ENCODE data around the gene BRIX1.

GRCh38 chr5:34898258-34898895 lies 17.1 kb upstream of the BRIX1 start:
- TF ChIP-seq RAD21 (IDR thresholded peaks at IDR 0.05; ENCODE audit: low read depth) (peak; percentile 89), FOXM1 (IDR thresholded peaks at IDR 0.05; ENCODE audit: borderline replicate concordance, low read depth) (no peak), TCF12 (IDR thresholded peaks at IDR 0.05; ENCODE audit: low read depth) (no peak)

All from Ishikawa (cell line).